Measurements from ENCODE around the gene CPAMD8. TPM values are rescaled to one million over a fixed set of nuclear protein-coding genes. Genes with fewer than 3 reads are reported as not detected.

The CPAMD8 gene
- total and polyA plus RNA-seq, 9 of the 15 experiments (the other 6 are each of a cell fraction or from before 2014, with no cell fraction given), result 0.20 to 2.1 (median 1.3) TPM

DNA sequence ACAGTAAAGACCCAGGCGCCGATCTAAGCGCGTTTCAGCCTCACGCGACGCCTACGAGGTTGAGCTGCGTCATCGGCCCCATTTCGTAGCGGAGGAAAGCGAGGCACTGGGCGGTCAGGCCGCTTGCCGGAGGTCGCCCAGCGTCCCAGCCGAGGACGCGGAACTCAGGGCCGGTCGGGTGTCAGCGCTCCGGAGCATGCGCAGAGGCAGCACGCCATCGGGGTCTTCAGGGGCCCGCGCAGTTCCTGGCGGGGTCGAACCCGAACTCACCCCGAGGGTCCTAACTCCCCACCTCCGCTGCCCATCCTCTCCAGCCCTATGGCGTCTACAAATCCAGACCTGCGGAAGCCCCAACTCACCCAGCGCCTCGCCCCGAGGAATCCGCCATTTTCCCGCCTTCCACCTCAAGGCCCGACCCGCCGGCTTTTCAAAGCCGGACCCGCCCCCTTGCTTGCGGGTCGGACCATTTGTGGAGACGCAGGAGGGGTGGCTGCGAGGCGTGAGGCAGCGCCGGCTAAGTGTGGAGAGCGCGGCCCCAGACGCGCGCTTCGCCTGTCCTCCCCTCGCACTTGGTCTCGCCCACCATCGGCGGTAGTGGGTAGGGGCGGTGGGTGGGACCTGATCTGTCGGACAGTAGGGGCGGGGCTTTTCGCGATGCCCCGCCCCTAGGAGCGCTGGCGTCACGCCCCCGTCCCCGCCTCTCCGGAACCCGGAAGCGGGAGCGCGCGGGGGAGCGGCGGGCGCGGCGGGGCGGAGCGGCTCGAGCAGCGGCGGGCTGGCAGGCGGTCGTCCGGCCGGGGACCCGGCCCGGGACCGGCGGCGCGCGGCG lies 48.6 kb upstream of the CPAMD8 start, which contains the start of the genes HAUS8 and MYO9B (continued):
- TF ChIP-seq POLR3A (IDR thresholded peaks at IDR 0.05; ENCODE audit: borderline replicate concordance, extremely low read depth, insufficient read depth, insufficient read length) (no peak), ZNF75A (CRISPR knock-in tag; IDR thresholded peaks at IDR 0.05) (no peak), MEF2D (tag; conservative IDR thresholded peaks at IDR 0.05; ENCODE audit: low read depth) (no peak), YY1 (IDR thresholded peaks at IDR 0.05; ENCODE audit: borderline replicate concordance in 1 of 3, control insufficient read depth in 1 of 3, extremely low read depth in 1 of 3, insufficient read depth in 3 of 3, insufficient read length in 1 of 3, insufficient replicate concordance in 2 of 3, low read depth in 1 of 3, low read length in 2 of 3) (peak; percentile 82 to 96 (median 93)), POLR2AphosphoS2 (IDR thresholded peaks at IDR 0.05; ENCODE audit: low read length) (no peak), CXXC5 (CRISPR knock-in tag; IDR thresholded peaks at IDR 0.05) (peak; percentile 96), STAT5A (IDR thresholded peaks at IDR 0.05; ENCODE audit: borderline replicate concordance, low read length) (no peak; the same call in 1 of the 2 replicates), ZBTB17 (CRISPR knock-in tag; IDR thresholded peaks at IDR 0.05) (peak; percentile 64; the same call in 1 of the 2 replicates), FOXM1 (IDR thresholded peaks at IDR 0.05; ENCODE audit: low read depth) (peak; percentile 83), FOXM1 (CRISPR knock-in tag; IDR thresholded peaks at IDR 0.05; ENCODE audit: low read depth) (0 out of 2 replicates have a peak, but pooled peaks have one; percentile 46), XRCC5 (IDR thresholded peaks at IDR 0.05; ENCODE audit: low read depth, low read length) (peak; percentile 84), PRMT5 (CRISPR knock-in tag; IDR thresholded peaks at IDR 0.05) (no peak), ZNF253 (CRISPR knock-in tag; conservative IDR thresholded peaks at IDR 0.05) (no peak), SREBF1 (IDR thresholded peaks at IDR 0.05; ENCODE audit: borderline replicate concordance, low read depth, low read length) (peak; percentile 98), ZNF133 (CRISPR knock-in tag; IDR thresholded peaks at IDR 0.05) (no peak), ZNF561 (CRISPR knock-in tag; conservative IDR thresholded peaks at IDR 0.05) (0 out of 2 replicates have a peak, but pooled peaks have one; percentile 18), MEF2A (IDR thresholded peaks at IDR 0.05; ENCODE audit: control insufficient read depth, low read depth, low read length) (no peak), ILK (tag; IDR thresholded peaks at IDR 0.05; ENCODE audit: borderline replicate concordance, low read depth) (no peak), EP400 (IDR thresholded peaks at IDR 0.05) (peak; percentile 96)
- TF ChIP-seq, protein P1, sequence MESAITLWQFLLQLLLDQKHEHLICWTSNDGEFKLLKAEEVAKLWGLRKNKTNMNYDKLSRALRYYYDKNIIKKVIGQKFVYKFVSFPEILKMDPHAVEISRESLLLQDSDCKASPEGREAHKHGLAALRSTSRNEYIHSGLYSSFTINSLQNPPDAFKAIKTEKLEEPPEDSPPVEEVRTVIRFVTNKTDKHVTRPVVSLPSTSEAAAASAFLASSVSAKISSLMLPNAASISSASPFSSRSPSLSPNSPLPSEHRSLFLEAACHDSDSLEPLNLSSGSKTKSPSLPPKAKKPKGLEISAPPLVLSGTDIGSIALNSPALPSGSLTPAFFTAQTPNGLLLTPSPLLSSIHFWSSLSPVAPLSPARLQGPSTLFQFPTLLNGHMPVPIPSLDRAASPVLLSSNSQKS (CRISPR knock-in tag; IDR thresholded peaks at IDR 0.05), result no peak
- TF ChIP-seq, protein P2, sequence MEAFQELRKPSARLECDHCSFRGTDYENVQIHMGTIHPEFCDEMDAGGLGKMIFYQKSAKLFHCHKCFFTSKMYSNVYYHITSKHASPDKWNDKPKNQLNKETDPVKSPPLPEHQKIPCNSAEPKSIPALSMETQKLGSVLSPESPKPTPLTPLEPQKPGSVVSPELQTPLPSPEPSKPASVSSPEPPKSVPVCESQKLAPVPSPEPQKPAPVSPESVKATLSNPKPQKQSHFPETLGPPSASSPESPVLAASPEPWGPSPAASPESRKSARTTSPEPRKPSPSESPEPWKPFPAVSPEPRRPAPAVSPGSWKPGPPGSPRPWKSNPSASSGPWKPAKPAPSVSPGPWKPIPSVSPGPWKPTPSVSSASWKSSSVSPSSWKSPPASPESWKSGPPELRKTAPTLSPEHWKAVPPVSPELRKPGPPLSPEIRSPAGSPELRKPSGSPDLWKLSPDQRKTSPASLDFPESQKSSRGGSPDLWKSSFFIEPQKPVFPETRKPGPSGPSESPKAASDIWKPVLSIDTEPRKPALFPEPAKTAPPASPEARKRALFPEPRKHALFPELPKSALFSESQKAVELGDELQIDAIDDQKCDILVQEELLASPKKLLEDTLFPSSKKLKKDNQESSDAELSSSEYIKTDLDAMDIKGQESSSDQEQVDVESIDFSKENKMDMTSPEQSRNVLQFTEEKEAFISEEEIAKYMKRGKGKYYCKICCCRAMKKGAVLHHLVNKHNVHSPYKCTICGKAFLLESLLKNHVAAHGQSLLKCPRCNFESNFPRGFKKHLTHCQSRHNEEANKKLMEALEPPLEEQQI (IDR thresholded peaks at IDR 0.05), result no peak
- TF ChIP-seq, protein P3, sequence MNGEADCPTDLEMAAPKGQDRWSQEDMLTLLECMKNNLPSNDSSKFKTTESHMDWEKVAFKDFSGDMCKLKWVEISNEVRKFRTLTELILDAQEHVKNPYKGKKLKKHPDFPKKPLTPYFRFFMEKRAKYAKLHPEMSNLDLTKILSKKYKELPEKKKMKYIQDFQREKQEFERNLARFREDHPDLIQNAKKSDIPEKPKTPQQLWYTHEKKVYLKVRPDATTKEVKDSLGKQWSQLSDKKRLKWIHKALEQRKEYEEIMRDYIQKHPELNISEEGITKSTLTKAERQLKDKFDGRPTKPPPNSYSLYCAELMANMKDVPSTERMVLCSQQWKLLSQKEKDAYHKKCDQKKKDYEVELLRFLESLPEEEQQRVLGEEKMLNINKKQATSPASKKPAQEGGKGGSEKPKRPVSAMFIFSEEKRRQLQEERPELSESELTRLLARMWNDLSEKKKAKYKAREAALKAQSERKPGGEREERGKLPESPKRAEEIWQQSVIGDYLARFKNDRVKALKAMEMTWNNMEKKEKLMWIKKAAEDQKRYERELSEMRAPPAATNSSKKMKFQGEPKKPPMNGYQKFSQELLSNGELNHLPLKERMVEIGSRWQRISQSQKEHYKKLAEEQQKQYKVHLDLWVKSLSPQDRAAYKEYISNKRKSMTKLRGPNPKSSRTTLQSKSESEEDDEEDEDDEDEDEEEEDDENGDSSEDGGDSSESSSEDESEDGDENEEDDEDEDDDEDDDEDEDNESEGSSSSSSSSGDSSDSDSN (IDR thresholded peaks at IDR 0.05; ENCODE audit: borderline replicate concordance in 1 of 2, low read depth in 2 of 2, low read length in 2 of 2), result peak; percentile 83 to 95; a peak in 3 of 4 replicates
